Osteoblast (primary cell): ENCODE measurements around the gene PPP3CA. TPM values are rescaled to one million over a fixed set of nuclear protein-coding genes. Genes with fewer than 3 reads are reported as not detected.

Experiments used
- DNase-seq: peaks from one replicate; pipeline ENCODE4 v3.0.0; 2011; ENCODE audit warnings: low spot score, mixed read lengths; ENCODE audit not compliant: insufficient read length; ENCODE audit errors: missing footprints
- H2AFZ ChIP-seq: 2 replicates; pipeline ENCODE4 v1.6.0; 2011; ENCODE audit warnings: mild to moderate bottlenecking, low read length
- H3K27ac ChIP-seq: 2 replicates; pipeline ENCODE4 v1.5.1; 2011; ENCODE audit warnings: mild to moderate bottlenecking, low read depth, low read length, moderate library complexity
- H3K27me3 ChIP-seq: 2 replicates; pipeline ENCODE4 v1.6.0; 2012; ENCODE audit warnings: mild to moderate bottlenecking, control low read depth, inconsistent platforms, low read length, moderate library complexity; ENCODE audit not compliant: insufficient read depth
- H3K36me3 ChIP-seq: 2 replicates; pipeline ENCODE4 v1.5.1; 2011; ENCODE audit warnings: mild to moderate bottlenecking, low read length, control low read depth, moderate library complexity; ENCODE audit not compliant: insufficient read depth
- H3K4me1 ChIP-seq: 2 replicates; pipeline ENCODE4 v1.5.1; 2011; ENCODE audit warnings: mild to moderate bottlenecking, low read length, control low read depth, moderate library complexity; ENCODE audit not compliant: insufficient read depth
- H3K4me2 ChIP-seq: 2 replicates; pipeline ENCODE4 v1.6.0; 2011; ENCODE audit warnings: mild to moderate bottlenecking, low read length; ENCODE audit not compliant: insufficient read depth
- H3K4me3 ChIP-seq: fragments of 200-600 bp; sonication (generic); 3 replicates; pipeline ENCODE4 v1.5.1; 2012; ENCODE audit warnings: mild to moderate bottlenecking, low read length, inconsistent platforms; ENCODE audit not compliant: insufficient read depth
- H3K79me2 ChIP-seq: 2 replicates; pipeline ENCODE4 v1.6.0; 2012; ENCODE audit warnings: mild to moderate bottlenecking, low read length, control low read depth, inconsistent platforms; ENCODE audit not compliant: insufficient read depth
- H3K9me3 ChIP-seq: 2 replicates; pipeline ENCODE4 v1.5.1; 2011; ENCODE audit warnings: low read depth, low read length, control low read depth
- H4K20me1 ChIP-seq: 2 replicates; pipeline ENCODE4 v1.6.0; 2012; ENCODE audit warnings: mild to moderate bottlenecking, low read length, control low read depth; ENCODE audit not compliant: insufficient read depth
- total RNA-seq: library from RNA; depleted of rRNA; stranded (reverse); fragments of >200 nt; gene quantifications from 2 replicates; pipeline ENCODE4 v1.2.3, GENCODE V29; 2012
- TF ChIP-seq, protein P1 (sequence below): IDR thresholded peaks from 2 replicates; pipeline ENCODE4 v1.5.1; 2011; ENCODE audit warnings: mild to moderate bottlenecking, low read depth, low read length, moderate library complexity; ENCODE audit errors: extremely low read depth

PPP3CA gene
- 80.0 and 93.7 TPM in 2 replicates for total RNA-seq

- Histone ChIP-seq H3K4me2 (peak within 1 kb of the TSS; percentile 89), H3K4me3 (peak within 1 kb of the TSS; percentile 94), H3K36me3 (no peaks in the 10 kb centered on the region), H3K27ac (peak within 1 kb of the TSS; percentile 80), H3K27me3 (no peaks in the 10 kb centered on the region), H4K20me1 (peaks cover 25% of the 10 kb centered on the region), H3K4me1 (peaks cover 27% of the 10 kb centered on the region), H3K79me2 (peaks cover 44% of the 10 kb centered on the region), H3K9me3 (no peaks in the 10 kb centered on the region), H2AFZ (peak within 1 kb of the TSS; percentile 96)
- DNase-seq, result no peak
- TF ChIP-seq, protein P1, sequence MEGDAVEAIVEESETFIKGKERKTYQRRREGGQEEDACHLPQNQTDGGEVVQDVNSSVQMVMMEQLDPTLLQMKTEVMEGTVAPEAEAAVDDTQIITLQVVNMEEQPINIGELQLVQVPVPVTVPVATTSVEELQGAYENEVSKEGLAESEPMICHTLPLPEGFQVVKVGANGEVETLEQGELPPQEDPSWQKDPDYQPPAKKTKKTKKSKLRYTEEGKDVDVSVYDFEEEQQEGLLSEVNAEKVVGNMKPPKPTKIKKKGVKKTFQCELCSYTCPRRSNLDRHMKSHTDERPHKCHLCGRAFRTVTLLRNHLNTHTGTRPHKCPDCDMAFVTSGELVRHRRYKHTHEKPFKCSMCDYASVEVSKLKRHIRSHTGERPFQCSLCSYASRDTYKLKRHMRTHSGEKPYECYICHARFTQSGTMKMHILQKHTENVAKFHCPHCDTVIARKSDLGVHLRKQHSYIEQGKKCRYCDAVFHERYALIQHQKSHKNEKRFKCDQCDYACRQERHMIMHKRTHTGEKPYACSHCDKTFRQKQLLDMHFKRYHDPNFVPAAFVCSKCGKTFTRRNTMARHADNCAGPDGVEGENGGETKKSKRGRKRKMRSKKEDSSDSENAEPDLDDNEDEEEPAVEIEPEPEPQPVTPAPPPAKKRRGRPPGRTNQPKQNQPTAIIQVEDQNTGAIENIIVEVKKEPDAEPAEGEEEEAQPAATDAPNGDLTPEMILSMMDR, result no peak
These were observed at the start of gene PPP3CA for GRCh38 chr4:101347267-101347556. Gene PPP3CA, minus strand, starts transcription at chr4:101347526.

- no peaks in the 10 kb centered on the region for H3K79me2 ChIP-seq
- H3K4me1 ChIP-seq, result no peaks in the 10 kb centered on the region
- no peaks in the 10 kb centered on the region for H3K36me3 ChIP-seq
- H3K27ac ChIP-seq, result no peak overlapping the region
- peak; percentile 44 for DNase-seq
- no peaks in the 10 kb centered on the region for H3K9me3 ChIP-seq
- no peak overlapping the region for H3K4me3 ChIP-seq
- TF ChIP-seq, protein P1, result no peak
- H4K20me1 ChIP-seq, result no peaks in the 10 kb centered on the region
- H3K4me2 ChIP-seq, result no peak overlapping the region
- H2AFZ ChIP-seq, result no peak overlapping the region
- no peaks in the 10 kb centered on the region for H3K27me3 ChIP-seq
These were observed 45.9 kb upstream of the PPP3CA start for GRCh38 chr4:101393256-101393655.

- Histone ChIP-seq H2AFZ (no peak overlapping the region), H3K9me3 (no peaks in the 10 kb centered on the region), H3K27ac (no peak overlapping the region), H3K4me3 (no peak overlapping the region), H3K27me3 (no peaks in the 10 kb centered on the region), H3K4me2 (no peak overlapping the region), H3K4me1 (peaks cover 22% of the 10 kb centered on the region), H3K79me2 (no peaks in the 10 kb centered on the region), H4K20me1 (no peaks in the 10 kb centered on the region), H3K36me3 (no peaks in the 10 kb centered on the region)
- DNase-seq, result no peak
- TF ChIP-seq, protein P1, result no peak
These were observed 23.4 kb upstream of the PPP3CA start for GRCh38 chr4:101370663-101371210.

GRCh38 chr4:101367201-101367600 lies 19.9 kb upstream of the PPP3CA start:
- Histone ChIP-seq H3K4me3 (no peak overlapping the region), H2AFZ (peak overlapping the region; percentile 71), H4K20me1 (no peaks in the 10 kb centered on the region), H3K9me3 (no peaks in the 10 kb centered on the region), H3K27me3 (no peaks in the 10 kb centered on the region), H3K27ac (peak overlapping the region; percentile 91), H3K4me2 (peak overlapping the region; percentile 56), H3K79me2 (no peaks in the 10 kb centered on the region), H3K36me3 (no peaks in the 10 kb centered on the region), H3K4me1 (peaks cover 23% of the 10 kb centered on the region)
- TF ChIP-seq, protein P1, result no peak
- peak; percentile 83 for DNase-seq
